Retina (tissue), 1 donor: ENCODE measurements around the gene HIVEP3.
A peak's percentile ranks its signal among the peaks of the same experiment; 100 is the strongest.

Experiments
- DNase-seq: peaks from one replicate; pipeline ENCODE4 v3.0.0-alpha.2; 2016

The HIVEP3 gene

DNA sequence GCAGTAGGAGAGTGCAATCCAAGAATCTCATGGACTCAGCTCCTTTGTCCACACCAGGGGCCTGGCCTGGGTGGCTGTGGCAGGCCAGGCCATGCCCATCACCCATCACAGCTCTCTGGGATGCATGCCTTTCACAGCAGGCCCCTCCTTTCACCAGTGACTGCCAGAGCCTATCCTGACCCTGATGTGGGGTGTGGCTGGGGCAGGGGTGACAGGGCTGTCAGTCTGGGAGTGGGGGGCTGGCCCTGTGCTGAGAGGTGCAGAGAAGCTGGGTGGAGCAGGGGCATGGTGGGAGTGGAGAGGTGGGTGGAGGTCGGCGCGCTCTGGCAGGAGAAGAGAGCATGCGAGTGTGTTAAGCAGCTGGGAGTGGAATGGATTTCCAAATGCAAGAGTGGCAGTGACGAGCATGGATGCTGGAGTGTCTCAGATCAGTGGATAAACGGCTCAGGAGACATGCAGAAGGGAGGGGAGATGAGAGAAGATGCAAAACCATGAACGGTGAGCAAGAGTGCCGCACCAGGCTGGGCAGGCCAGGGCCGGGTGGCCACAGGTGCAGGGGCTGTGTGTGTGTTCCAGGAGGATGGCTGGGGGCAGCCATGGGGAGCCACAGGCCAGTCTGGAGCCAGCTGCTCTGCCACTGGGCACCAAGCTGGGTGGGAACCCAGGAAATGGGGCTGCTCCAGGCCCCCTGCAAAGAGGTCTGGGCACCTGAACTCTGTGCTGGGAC is 394.6 kb downstream of the HIVEP3 start:
- no peak for DNase-seq

DNA sequence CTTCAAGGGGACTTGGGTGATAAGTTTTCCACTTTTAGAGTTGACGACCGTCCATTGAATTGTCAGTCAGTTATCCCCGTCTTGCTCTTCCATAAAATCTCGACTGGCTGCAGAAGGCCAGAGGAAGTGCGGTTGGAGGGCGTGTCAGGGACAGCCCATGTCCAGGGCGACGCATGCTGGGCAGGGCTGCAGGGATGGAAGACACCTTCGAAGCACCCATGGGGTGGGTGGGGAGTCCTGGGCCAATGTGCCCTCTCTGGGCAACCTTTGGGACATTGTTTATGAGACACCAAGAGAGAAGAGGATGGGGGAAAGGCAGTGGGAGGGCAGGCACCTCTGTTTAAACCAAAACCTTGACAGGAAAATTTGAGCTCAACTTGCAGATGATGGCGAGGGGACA is 395.7 kb downstream of the HIVEP3 start:
- DNase-seq: no peak

DNA sequence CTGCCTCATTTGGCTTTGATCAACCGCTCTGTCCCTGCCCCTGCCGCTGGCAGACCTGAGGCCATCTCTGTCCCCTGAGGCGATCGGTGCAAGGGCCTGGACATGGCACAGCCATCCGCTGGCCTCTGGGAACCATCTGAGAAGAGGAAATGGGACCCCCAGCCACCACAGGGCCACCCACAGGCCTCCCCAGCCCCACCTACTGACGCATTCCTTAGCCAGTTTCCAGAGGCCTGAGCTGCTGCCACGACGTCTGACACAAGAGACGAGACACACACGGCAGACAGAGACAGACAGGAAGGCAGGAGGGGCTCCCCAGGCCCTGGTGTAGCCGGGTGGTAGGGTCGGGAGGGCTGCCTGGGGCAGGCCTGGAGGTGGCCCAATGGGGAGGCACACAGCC is 397.0 kb downstream of the HIVEP3 start:
- no peak for DNase-seq

DNA sequence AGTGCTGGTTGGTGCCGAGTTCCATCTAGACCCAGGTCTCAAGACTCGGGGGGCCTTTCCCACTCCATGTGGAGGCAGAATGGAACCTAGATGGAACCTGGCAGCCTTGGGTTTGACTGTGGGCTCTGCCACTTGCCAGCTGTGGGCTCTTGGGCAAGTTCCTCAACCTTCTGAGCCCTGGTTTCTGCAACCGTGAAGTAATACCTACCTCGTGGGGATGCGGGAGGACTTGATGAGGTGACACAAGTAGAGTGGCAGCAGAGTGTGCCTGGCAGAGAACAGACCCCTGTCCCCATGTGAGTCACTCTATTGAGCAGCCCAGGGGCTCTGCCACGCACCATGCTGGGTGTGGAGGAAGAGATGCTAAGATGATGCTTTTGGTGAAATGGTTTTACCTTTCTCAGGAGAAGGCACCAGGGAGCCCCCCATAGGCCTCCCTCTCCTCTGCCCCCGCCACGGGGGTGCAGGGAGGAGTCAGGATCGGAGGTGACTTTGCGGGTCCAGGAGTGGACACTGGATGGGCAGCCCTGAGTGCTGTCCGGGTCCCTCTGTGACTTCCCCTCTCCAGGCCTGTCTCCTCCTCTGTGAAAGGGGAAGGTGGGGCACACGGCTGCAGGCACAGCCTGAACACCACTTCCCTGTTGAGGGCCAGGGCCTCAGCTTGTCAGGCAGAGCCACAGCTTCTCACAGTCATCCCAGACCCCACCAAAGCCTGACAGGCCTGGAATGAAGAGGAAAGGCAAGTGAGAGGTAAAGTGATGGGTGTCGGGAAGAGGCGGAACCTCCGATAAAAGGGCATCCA is 397.6 kb downstream of the HIVEP3 start:
- DNase-seq: no peak

DNA sequence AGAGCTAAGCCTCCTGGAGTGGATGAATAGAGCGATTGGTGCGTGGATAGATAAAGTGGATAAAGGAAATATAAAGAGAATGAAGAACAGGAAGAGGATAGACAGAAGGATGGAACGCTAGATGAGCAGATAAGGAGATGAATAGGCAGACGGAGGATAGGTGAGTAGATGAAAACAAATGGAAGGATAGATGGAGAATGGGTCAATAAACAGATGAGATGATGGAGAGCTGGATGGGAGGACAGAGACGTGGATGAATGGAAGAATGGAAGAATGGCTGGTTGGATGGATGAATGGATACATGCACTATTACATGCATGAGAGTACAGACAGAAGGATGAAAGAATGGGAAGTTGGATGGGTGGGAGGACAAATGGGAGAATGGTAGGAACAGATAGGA is 399.1 kb downstream of the HIVEP3 start:
- DNase-seq: no peak

DNA sequence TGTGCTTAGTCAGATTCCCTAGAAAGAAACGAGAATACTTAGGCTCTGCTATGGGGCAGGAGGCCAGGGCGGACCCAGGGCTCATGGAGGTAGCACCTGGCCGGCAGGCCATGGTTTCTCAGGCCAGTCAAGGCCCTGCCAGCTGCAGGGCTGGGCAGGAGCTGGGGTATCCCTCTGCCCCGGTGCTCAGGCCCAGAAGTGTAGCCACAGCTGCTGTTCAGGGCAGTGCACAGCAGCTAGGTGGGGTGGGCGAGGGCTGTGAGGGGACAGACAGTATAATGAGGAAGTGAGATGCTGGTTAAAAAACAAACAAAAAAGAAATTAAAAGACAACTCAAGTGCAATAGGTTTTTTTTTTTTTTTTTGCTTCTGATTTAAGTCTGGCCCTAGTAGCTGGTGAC is 400.3 kb downstream of the HIVEP3 start:
- DNase-seq: no peak

DNA sequence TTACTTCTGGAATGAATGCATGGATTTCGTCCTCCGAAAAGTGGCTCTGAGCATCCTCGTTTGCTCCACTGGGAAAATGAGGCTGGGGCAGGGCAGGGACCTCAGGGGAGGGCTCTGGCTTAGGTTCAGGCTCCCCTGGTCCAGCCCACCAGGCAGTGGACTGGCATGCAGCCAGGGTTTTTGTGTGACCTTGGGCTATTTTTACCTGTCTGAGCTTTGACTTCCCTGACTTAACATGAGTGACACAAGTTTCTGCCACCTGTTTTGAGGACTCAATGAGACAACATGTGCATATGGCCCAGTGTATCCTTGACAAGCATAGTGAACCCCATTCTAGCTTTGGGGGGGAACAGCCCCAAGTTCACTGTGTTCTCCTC is 401.7 kb downstream of the HIVEP3 start:
- DNase-seq: no peak

DNA sequence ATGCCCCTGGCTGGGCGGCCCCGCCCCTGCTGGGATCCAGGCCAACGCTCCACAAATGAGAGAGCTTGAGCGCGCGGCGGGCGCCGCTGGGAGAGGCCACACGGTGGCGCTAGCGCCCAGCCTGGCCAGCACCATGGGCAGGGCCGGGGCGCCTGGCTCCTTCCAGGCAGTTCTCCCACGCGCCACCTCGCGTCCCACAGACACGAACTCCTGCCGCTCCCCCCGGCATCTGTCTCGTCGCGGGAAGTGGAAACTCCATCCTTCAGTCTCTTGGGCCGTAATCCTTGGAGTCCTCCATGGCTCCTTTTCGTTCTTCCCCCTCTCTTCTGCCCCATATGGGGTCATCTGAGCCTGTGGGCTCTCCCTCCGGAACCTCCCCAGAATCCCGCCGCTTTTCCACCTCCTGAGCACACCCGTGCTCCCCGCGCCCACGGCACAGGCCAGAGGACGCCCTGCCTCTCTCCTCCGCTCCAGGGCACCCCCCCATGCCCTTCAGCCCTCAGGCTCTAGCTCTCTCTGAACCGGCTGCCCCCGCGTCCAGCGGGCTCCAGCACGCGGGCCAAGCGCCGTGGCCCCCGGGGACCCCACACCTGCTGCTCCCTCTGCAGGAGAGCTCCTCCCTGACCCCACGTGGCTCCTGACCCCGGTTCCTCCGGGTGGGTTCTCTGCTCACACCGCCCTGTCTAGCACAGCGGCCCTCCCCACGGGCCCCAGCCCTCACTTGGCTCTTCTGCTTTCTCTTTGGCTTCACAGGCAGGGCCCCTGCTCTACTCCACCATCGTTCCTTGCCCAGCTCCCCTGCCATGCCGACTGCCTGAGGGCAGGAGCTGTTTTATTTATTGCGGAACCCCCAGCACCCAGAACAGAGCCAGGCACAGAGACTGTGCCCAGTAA is 402.3 kb downstream of the HIVEP3 start:
- DNase-seq: peak; percentile 97

DNA sequence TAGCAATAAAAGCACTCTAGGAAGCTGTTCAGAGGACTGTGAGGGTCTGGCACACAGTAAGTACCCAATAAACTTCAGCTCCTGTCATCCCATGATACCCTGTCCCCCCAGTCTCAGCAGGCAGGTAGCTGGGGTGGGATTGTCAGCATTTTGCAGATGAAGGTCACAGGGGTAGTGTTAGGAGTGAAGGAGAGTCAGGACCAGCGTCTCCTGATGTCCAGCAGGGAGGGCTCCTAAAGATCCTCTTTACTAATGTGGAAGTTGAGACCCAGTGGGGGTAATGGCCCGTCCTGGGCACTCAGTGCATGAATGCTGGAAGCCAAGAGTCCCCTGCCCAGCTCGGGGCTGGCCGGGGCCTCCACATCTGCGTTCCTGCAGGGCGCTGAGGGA is 402.9 kb downstream of the HIVEP3 start:
- DNase-seq: no peak

DNA sequence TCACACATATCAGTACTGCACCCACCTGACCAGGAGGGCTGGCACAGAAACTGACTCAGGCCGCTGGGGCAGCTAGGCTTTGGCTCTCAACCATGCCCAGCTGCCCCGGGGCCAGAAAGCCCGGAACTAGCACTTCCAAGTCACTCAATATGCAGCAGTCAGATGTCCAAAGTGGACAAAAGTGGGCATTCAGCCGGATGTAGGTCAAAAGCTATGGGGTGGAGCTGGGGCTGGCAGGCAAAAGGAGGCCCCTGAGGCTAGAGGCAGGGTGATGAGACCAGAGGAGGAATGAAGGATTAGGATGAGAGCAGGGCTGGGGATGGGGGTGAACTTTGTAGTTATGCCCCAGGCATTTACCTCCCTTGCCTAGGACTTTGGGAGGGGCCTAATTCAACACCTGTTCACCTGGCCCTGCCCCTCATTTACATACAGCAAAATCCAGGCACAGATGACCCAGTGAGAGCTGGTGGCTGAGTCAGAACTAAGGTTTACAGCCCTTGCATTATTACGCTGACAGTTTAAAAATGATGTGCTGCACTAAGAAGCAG is 403.5 kb downstream of the HIVEP3 start:
- no peak for DNase-seq

DNA sequence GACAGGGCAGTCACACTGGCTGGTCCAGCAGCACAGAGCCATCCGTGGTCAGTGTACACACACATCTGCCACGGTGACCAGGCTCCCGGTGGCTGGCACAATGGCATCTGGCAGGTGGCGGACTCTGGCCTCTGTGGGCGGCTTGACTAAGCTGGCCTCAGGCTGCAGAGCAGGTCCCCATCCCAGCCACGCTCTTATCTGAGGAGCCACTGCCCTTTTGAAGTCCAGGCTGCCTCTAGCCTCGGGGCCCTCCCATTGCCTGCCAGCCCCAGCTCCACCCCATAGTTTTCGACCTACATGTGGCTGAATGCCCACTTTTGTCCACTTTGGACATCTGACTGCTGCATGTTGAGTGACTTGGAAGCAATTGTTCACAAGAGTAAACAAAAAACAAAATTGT is 404.3 kb downstream of the HIVEP3 start:
- DNase-seq: no peak

DNA sequence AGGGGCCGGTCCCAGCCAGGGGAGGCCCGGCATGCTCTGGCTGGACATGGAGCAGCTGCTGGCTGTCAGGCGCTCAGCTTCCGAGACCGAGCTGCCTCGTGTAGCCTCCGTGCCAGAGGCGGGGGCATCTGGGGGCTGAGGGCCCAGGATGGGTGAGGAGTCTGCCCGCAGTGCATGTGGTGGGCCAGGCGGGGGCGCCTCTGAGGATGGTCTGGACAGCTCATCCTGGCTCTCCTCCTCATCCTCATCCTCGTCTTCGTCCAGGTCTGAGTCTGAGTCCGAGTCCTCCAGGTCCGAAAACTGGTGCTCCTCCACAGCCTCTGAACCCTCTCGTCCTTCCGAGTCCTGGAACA is 405.4 kb downstream of the HIVEP3 start:
- DNase-seq: no peak

DNA sequence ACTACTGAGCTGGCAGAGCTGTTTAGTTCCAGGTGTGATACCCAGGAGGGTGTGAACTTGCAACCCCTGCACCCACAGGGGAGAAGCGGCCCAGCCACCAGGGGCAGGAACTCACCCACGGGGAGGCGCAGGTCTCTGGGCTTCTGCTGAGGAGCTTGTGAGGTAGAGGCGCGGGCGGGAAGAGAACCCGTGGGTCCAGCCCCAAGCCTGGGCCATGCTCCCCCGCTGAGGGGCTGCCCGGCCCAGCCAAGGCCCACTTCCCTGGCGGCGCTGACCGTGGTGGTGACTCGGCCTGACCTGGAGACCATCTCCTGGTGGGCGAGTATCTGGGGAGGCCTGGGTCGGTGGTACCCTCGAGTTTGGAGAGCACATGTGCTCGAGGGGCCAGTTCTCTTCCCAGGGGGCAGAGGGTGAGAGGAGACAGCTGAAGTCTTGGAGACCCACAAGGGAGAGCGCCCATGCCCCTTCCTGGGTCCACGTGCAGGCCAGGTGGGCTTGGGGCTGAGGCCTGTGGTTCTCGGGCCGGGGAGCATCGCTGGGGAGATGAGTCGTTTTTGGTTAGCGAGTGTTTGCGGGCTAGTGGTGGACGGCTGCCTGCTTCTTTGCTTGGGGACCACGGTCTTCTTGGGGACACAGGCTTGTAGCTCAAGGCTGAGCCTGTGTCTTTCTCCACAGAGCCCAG is 405.9 kb downstream of the HIVEP3 start:
- DNase-seq: no peak

DNA sequence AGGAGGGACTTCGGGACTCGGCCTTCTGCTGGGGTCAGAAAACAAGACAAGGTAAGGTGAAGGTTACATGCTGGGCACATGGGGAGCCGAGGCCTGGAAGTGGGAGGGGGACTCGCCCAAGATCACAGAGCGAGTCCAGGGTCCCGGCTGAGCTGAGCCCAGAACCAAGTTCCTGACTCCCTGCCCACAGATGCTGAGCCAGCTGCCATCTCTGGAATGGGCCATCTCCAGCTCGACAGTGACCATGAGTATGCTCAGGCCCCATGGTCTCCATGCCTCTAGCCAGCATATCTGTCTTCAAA is 407.5 kb downstream of the HIVEP3 start:
- DNase-seq: no peak

DNA sequence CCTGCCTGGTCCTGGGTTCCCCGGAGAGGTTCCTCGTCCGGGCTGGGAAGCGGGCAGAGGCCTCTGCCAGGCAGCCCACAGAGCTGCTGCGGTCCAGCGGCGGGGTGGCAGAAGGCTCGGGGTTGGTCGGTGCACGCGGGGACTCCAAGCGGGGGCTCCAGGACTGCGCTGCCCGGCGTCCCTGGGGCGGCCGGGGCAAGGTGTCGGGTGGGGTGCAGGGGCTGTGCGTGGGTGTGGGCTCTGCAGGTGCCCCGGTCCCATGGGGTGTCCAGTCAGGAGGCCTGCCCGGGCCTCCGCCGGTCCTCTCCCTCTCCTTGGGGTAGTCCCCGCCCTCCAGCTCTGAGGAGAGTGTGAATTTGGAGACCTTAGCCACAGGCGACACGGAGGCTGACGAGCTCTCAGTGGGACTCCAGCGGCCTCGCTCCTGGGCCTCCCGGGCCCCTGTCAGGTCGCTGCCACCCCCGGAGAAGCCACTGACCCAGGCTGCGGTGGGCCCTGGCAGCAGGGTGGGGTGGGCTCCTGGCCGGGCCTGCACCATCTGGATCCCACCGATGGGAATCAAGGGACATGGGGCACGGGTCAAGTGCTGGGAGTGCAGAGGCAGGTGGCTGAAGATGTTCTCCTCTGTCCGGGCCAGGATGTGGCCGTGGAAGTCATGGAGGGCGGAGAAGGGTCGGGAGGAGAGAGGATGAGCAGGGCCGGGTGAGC is 408.0 kb downstream of the HIVEP3 start:
- DNase-seq: no peak

DNA sequence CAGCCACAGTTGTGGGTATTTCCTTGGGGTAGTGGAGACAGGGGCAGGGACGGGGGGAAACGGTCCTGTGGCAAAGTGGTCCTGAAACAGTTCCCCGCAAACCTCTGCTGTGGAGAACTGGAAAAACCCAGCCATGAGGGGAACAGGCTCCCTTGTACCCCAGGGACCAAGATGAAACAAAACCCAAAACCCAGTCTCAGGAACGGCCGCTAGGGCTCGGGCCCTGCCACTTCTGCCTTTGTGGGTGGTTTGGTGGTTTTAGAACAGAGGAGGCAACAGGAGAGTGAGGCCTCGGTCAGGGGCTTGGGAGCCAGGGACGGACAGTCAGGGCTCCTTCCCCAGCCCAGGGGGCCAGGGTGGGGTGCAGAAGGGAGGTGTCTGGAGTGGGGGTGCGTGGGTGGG is 409.5 kb downstream of the HIVEP3 start:
- no peak for DNase-seq

DNA sequence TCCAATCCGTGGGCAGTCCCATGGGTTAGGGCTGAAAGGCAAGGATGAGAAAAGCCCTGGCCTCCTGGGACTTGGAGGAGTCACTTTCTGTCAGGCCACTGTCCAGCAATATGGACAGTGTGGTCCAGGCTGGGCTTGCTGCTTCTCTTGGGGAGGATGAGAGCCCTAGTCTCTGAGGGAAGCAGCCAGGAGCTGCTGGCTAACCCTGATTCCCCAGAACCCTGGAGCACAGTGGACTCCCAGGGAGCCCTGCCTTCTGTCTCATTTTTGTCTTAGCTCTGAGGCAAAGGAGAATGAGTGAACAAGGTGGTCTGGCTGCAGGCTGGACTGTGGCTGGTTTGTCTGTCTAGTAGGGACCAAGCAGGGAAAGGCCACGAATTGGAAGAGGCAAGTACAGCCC is 410.4 kb downstream of the HIVEP3 start:
- DNase-seq: no peak

DNA sequence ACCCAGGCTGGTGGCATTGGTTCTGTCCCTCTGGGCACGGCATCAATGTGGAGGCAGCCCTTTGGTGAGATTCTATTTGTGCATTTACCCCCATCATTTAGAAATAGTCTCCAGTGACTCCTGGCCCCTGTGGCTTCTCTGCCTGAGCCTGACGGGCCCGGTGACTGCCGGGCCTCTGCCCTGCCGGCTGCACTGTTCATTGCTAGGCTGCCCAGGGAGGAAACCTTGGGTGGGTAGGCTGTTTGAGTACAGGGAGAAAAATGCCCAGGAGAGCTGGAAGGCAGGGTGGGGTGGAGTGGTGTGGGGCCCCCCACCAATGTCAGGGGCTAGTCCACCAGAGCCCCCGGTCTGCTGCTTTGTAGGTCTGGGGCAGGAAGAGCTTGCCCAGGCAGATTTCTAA is 410.9 kb downstream of the HIVEP3 start:
- DNase-seq: no peak

DNA sequence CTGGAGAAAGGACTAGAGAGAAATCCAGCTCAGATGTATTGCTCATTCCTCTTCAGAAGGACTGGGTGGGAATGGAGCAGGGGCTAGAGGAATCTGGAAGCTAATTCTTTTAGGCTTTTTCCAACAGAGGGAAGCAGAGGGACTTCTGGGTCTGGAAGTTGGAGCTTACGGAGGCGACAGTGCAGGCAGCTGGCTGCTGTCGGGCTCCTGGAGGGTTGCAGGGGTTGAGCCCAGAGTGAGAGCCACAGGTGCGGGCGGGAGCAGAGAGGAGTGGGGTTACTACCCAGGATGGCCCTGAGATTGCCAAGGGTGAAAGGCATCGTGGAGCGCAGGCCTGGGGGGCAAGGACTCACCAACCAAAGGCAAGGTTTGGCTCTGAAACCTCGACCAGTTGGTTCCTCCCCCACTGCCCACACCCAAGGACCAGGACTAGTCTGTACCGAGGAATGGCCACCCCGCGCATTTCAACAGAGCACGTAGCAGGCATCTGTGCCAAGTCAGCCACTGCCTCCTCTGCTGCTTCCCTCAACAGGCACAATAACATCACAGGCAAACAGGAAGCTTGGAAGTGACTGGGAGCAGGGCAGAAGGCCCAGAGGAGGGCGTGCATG is 411.5 kb downstream of the HIVEP3 start:
- DNase-seq: no peak

DNA sequence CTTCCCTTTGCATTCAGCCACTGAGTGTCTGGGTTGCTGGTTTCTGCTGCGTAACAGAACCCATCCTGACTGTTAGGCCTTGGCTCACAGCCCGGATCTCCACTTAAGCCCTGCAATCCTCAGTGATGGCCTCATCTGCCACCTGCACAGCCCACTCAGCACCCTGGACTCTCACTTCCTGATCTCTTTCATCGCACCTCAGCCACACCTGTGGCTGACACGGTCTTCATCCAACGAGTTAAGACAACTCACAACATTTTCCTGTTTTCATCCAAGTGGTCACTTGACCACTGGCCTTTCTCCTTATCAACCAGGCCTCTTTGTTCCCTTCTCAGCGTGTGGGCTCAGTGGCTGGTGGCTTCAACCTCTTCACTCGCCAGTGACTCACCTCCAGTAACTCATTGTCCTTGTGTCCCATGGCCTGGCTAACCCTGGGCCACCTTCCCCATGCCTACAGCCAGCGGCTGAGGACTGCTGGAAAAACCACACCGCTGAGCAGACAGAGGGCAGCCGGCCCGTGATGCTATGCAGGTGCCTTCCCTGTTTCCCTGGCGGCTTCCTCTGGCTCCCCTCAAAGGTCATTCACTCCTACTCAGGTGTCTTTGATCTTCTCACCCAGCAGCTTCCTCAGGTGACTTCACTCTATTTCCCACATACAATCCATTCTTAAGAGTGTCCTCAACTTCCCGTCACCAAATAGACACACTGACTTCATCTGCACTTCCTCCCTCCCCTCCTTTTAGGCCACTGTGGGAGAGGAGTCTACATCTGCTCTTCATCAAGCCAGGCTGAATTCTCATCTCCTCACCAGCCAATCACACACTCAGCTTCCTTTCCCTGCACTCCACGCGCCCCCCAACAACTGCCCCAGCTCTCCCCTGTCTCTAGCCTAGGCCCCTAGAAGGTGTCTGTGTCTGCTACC is 414.3 kb downstream of the HIVEP3 start:
- DNase-seq: no peak
